ENCODE data around the gene HDAC4.

Gene HDAC4

GRCh38 chr2:239307921-239308613, 92.8 kb downstream of the HDAC4 start:
- DNase-seq (ENCODE audit: low spot score) = no peak

- no peak for DNase-seq (ENCODE audit: low spot score)
Measured at GRCh38 chr2:239307221-239307569, 93.6 kb downstream of the HDAC4 start.

- DNase-seq (ENCODE audit: low spot score) = no peak
Measured at GRCh38 chr2:239306274-239307220, 94.3 kb downstream of the HDAC4 start.

GRCh38 chr2:239305771-239306170, 95.0 kb downstream of the HDAC4 start:
- DNase-seq (ENCODE audit: low spot score) = no peak

DNA sequence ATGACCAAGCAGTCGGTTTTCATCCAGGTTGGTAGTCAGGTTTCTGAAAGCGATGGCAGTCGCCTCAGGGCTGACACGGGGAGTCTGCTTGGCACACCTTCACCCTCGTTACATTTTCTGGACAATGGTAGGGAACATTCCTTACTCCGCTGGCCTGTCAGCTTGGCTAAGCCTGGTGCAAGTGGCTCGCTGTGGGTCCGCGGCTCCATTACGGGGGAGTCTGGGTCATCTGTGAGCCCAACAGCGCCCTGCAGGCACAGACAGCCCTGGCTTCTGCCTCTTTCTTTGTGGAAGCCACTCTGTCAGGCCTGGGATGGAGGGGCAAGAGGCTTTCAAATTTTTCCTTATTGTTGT, 95.6 kb downstream of the HDAC4 start:
- no peak for DNase-seq (ENCODE audit: low spot score)

DNA sequence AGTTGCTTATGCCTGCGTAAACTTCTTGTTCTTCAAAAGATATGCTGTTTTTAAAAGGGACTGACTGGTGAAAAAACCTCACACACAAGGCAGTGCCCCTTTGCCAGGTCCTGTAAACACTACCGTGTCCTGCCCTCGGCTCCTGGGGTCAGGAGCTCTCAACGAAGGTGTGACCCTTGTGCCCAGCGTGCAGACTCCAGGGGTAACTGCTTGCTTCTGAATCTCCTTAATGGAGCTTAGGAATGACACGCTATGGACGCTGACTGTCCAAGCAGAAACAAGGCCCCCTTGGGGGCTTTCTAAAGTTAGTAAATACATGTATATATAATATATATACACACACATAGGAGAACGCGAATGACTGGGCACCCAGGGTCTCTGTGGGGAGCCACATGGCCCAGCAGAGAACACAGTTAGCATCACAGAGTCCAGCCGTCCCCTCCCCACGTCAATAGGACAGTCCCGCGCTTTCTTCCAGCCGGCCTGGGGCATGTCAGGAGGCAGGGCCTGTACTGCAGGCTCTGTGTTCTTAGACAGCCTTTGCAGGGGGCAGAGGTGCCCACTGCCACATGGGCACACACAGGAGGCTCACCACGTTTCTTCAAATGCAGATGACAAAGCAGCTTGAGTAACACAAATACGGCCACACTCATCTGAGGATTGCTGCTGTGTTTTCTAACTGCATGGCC, 96.1 kb downstream of the HDAC4 start:
- DNase-seq (ENCODE audit: low spot score) = no peak

GRCh38 chr2:239303711-239304532, 96.9 kb downstream of the HDAC4 start:
- no peak for DNase-seq (ENCODE audit: low spot score)

- DNase-seq (ENCODE audit: low spot score) = no peak
Measured at GRCh38 chr2:239302808-239303557, 97.8 kb downstream of the HDAC4 start.

- DNase-seq (ENCODE audit: low spot score) = no peak
Measured at GRCh38 chr2:239302083-239302807, 98.6 kb downstream of the HDAC4 start.

DNA sequence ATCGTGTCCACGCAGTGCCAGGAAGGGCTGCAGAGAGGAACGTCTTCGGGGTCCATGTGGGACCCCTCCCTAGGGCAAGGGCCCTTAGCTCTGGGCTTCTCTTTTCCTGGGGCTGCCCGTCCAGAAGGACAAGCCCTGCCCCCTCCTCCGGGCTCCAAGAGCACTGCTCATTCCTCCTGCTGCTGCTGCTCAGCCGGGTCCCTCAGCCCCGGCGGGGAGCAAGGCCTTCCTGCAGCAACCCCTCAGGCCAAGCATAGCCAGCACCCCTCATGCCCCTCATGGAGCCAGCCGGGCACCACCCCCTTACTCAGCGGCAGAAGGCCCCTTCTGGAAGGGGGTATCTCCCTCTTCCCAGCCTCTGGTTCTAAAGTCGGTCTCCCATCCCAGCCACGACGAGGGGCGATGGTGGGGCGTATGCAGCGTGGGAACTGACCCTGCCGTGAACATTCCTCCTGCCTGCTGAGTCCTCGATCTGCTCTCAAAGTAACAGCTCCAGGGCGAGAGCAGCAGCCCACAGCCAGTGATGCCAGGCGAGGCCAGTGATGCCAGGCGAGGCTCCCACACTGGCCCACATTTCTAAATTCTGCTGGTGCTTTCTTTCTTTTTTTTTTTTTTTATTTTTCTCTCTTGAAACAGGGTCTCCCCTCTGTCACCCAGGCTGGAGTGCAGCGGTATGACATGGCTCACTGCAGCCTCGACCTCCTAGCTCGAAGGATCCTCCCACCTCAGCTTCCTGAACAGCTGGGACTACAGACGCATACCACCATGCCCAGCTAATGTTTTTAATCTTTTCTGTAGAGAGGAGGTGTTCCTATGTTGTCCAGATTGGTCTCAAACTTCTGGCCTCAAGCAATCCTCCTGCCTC, 99.7 kb downstream of the HDAC4 start:
- DNase-seq (ENCODE audit: low spot score) = no peak

- no peak for DNase-seq (ENCODE audit: low spot score)
Measured at GRCh38 chr2:239300242-239300641, 100.6 kb downstream of the HDAC4 start.

GRCh38 chr2:239299218-239299939, 101.4 kb downstream of the HDAC4 start:
- no peak for DNase-seq (ENCODE audit: low spot score)

DNA sequence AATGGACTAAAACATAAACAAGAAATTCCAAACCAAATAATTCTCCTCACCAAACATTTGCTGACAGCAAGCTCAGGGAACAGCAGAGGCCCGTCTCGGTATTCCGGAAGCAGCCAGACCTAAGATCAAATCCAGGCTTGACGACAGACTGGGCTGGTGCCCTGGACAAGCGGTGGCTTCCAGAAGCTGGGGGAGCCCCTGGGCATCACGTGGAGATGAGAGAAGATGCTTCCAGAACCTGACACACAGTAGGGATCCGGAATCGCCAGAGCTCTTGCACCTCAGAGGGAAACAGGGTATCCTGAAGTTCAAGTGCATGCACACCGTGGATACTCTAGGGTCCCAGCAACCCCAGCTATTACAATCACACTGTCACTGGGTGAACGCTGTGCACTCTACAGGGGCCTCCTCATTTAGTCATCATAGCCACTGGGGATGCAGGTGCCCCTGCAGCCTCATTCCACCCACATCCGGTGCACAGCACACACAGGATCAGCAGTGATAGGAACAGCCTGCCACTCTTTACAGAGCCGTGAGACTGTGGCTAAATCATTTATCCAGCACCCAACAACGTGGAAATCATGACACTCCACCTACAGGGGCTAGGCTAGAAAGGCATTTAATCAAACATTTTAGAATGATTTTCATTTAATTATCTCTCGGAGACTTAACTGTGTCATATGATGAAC, 102.6 kb downstream of the HDAC4 start:
- no peak for DNase-seq (ENCODE audit: low spot score)

- no peak for DNase-seq (ENCODE audit: low spot score)
Measured at GRCh38 chr2:239297142-239298004, 103.4 kb downstream of the HDAC4 start.

DNA sequence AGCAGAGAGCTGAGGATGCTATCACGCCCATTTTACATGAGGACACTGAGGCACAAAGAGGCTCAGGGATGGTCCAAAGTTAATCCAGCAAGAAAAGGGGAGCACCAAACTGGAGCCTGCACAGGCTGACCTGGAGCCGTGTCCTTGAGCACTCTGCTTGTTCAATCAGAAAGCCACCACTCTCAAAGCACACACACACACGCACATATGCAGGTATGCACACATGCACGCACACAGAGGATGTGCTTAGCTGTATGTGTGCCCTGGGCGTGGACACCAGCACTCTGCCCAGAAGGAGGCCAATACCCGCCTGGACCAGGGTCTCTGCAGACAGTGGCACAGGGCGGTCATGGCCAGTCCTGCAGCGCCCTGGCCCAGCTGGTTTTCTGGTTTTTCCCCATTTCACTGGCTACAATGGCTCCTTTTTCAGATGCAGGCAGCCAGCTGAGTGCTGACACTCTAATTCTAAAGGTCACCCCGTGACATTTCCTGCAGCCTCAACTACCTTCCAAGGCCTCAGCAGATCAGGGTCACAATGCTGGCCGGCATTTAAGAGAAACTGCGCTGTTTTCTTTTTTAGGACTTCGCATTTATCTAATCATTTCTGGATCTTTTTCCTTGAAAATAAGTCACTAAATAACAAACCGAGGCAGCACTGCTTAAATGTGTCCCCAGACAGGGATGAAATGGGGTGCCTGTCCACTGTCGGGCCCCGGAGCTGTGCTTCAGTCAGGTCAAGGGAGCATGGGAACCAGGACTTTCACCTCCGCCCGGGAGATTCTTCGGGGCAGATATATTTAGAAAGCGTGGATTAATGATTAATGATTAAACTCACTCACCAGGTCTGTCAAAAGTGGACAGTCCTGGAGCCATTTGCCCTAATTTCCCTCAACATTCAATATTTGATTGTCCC, 104.5 kb downstream of the HDAC4 start:
- DNase-seq (ENCODE audit: low spot score) = no peak

DNA sequence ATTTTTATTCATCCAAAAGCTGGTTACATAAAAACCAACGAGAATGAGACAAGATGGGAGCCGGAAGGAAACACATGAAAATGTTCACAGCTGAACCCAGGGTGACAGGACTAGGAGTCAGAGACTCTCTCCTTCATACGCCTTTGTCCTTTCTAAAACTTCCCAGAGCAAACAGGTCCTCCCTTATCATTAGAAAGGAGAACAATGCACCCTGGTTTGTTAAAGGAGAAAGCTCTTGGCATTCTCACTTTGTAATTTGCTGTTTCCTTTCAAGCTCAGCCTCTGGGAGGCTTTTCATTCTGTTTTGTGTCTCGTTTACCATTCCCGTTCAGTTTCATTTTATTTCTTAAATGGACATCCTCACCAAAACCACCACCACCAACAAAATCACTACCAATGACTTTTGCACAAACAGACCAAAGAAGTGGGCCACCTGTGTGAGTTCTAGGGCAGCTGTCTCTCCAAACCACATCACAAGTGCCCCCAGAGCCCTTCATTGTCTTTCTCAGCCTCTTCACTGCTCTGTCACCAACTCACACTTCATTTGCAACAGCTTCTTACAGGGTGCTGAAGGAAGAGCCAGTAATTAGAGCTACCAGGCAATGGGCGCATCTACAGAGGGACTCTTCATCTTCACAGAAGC, 105.3 kb downstream of the HDAC4 start:
- DNase-seq (ENCODE audit: low spot score) = no peak
